Osteocyte (in vitro differentiated cells): Measurements from ENCODE around the gene SECISBP2L. TPM values are rescaled to one million over a fixed set of nuclear protein-coding genes. Genes with fewer than 3 reads are reported as not detected.

Source experiments
- DNase-seq: peaks from one replicate; pipeline ENCODE4 v3.0.0; 2021; ENCODE audit warnings: mixed read lengths; ENCODE audit not compliant: unreplicated experiment; ENCODE audit errors: extremely low spot score
- H3K27ac Mint-ChIP-seq: one replicate; pipeline ENCODE4 v1.8.0; 2021; ENCODE audit warnings: mild to moderate bottlenecking, mixed read lengths; ENCODE audit not compliant: unreplicated experiment
- H3K27me3 Mint-ChIP-seq: one replicate; pipeline ENCODE4 v1.8.0; 2021; ENCODE audit warnings: mixed read lengths; ENCODE audit not compliant: unreplicated experiment
- H3K36me3 Mint-ChIP-seq: one replicate; pipeline ENCODE4 v1.8.0; 2021; ENCODE audit warnings: mixed read lengths; ENCODE audit not compliant: unreplicated experiment
- H3K4me1 Mint-ChIP-seq: one replicate; pipeline ENCODE4 v1.8.0; 2021; ENCODE audit warnings: mixed read lengths; ENCODE audit not compliant: unreplicated experiment
- H3K4me3 Mint-ChIP-seq: one replicate; pipeline ENCODE4 v1.8.0; 2021; ENCODE audit warnings: mild to moderate bottlenecking, moderate library complexity, mixed read lengths; ENCODE audit not compliant: unreplicated experiment
- H3K9me3 Mint-ChIP-seq: one replicate; pipeline ENCODE4 v1.8.0; 2021; ENCODE audit warnings: mixed read lengths; ENCODE audit not compliant: unreplicated experiment
- CTCF ChIP-seq: fragments of 200-600 bp; sonication (generic); IDR thresholded peaks from 2 replicates; pipeline ENCODE4 v1.5.0; 2021; ENCODE audit warnings: antibody characterized with exemption, mild to moderate bottlenecking, moderate library complexity
- total RNA-seq: library from RNA; stranded (reverse); gene quantifications from 2 replicates; pipeline ENCODE4 v1.2.1, GENCODE V29; 2021

The SECISBP2L gene
- total RNA-seq, 1 donor from 2014 or later: 47.7 TPM

DNA sequence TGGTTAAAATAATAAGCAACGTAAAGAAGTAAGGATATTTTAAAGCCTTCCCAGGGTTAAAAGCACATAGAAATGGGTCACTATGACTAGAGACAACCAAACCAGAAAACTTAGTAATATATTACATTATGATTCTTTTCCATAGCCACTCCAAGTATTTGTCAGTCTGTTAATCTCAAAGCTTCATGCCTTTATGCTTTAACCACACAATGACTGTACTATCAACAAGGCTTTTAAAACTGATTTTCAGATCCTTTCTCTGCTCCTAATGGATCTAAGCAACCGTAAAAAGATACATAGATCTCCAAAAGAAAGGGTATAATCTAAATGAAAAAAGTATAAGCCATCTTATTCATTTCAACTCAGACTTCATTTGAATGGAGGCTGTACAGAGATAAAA is 14.4 kb downstream of the SECISBP2L start:
- no peak overlapping the region for H3K4me3 Mint-ChIP-seq
- no peak overlapping the region for H3K27ac Mint-ChIP-seq
- H3K27me3 Mint-ChIP-seq: no peaks in the 10 kb centered on the region
- H3K4me1 Mint-ChIP-seq: peaks cover 10% of the 10 kb centered on the region
- H3K9me3 Mint-ChIP-seq: no peaks in the 10 kb centered on the region
- no peak for DNase-seq
- peaks cover 44% of the 10 kb centered on the region for H3K36me3 Mint-ChIP-seq
- no peak for TF ChIP-seq CTCF

DNA sequence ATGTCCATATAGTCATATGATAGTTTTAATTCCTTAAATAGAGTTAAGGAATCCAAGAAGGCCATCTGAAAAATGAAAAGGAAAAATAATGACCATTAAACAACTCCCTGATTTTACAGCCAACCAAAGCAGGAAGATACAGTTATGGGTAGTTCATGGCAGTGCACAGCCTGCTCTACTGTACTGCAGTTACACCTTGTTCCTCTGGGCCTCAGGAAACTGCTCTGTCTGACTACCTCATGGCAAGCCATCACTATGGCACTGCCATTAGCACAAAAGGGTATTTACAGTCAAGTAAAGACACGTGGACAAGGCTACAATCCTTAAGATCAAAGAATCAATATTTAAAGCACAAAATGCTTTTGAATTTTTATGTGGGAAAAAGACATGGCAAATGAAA is 19.5 kb downstream of the SECISBP2L start:
- Mint-ChIP-seq H3K4me3 (no peak overlapping the region), H3K27me3 (no peaks in the 10 kb centered on the region), H3K9me3 (no peaks in the 10 kb centered on the region), H3K4me1 (no peaks in the 10 kb centered on the region), H3K36me3 (peaks cover 40% of the 10 kb centered on the region), H3K27ac (no peak overlapping the region)
- no peak for TF ChIP-seq CTCF
- no peak for DNase-seq

DNA sequence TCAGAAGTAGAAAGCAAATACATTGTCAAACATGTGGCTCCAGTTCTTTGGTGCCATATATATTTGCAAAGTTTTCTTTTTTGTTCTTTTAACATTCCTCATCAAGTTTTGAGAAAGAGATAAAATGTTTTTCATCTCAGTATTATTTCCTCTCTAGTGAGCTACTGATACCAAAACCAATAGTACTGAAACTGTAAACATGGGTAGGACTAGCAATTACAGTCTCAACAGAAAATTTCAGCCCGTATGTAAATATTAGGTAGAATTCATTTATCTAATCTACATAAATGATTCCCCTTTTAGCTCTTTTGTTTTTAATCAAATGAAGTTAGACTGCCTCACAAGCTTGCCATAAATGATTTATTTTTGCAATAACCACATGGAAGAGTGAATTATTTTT is 21.4 kb downstream of the SECISBP2L start:
- H3K4me1 Mint-ChIP-seq: no peaks in the 10 kb centered on the region
- peaks cover 42% of the 10 kb centered on the region for H3K36me3 Mint-ChIP-seq
- no peaks in the 10 kb centered on the region for H3K9me3 Mint-ChIP-seq
- DNase-seq: no peak
- H3K27me3 Mint-ChIP-seq: no peaks in the 10 kb centered on the region
- no peak overlapping the region for H3K27ac Mint-ChIP-seq
- H3K4me3 Mint-ChIP-seq: no peak overlapping the region
- TF ChIP-seq CTCF: no peak

GRCh38 chr15:49023354-49023753 is 22.9 kb downstream of the SECISBP2L start:
- Mint-ChIP-seq H3K9me3 (no peaks in the 10 kb centered on the region), H3K4me1 (no peaks in the 10 kb centered on the region), H3K4me3 (no peak overlapping the region), H3K27me3 (no peaks in the 10 kb centered on the region), H3K36me3 (peaks cover 43% of the 10 kb centered on the region), H3K27ac (no peak overlapping the region)
- no peak for DNase-seq
- TF ChIP-seq CTCF: no peak

DNA sequence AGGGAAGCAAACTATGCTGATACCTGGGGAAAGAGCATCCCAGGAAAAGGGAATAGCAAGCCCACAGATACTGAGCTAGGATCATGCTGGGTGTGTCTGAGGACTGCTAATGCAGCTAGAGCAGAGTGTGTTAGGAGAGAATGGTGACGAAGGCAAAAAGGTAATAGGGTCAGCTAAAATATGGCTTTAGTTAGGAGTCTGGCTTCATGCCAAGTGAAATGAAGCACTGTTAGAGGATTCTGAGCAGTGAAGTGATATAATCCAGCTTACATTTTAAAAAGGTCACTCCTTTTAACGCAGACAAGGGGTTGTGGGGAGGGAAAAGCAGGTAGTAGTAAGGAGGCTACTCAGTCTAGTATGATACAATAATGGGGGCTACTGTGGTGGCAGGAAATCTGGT is 30.4 kb downstream of the SECISBP2L start:
- Mint-ChIP-seq H3K4me3 (no peak overlapping the region), H3K36me3 (peaks cover 63% of the 10 kb centered on the region), H3K27me3 (no peaks in the 10 kb centered on the region), H3K27ac (no peak overlapping the region), H3K4me1 (no peaks in the 10 kb centered on the region), H3K9me3 (no peaks in the 10 kb centered on the region)
- no peak for TF ChIP-seq CTCF
- no peak for DNase-seq
